Liver (tissue), 9 donors: Measurements from ENCODE around the gene DSCAML1. TPM values are rescaled to one million over a fixed set of nuclear protein-coding genes. Genes with fewer than 3 reads are reported as not detected.

Experiments
- DNase-seq: peaks from one replicate; pipeline ENCODE4 v3.0.0-alpha.2; 2017; ENCODE audit warnings: low spot score
- H3K27ac ChIP-seq, 2 donors: one replicate each; pipeline ENCODE4 v1.7.0; 2013; ENCODE audit warnings: inconsistent platforms in 2 of 2, low read length in 2 of 2, control low read depth in 1 of 2, low read depth in 1 of 2, mild to moderate bottlenecking in 1 of 2
- H3K27me3 ChIP-seq, 4 donors: one replicate each; pipeline versions ENCODE4 v1.6.1 to v1.7.0; 2013; ENCODE audit warnings: low read length in 3 of 4, inconsistent platforms in 1 of 4, mild to moderate bottlenecking in 1 of 4, moderate library complexity in 1 of 4; ENCODE audit not compliant: control insufficient read depth in 4 of 4, insufficient read depth in 4 of 4
- H3K36me3 ChIP-seq, 4 donors: one replicate each; pipeline versions ENCODE4 v1.6.1 to v1.7.0; 2013; ENCODE audit warnings: low read length in 3 of 4, mild to moderate bottlenecking in 3 of 4, low read depth in 1 of 4, moderate library complexity in 1 of 4; ENCODE audit not compliant: control insufficient read depth in 4 of 4, insufficient read depth in 3 of 4
- H3K4me1 ChIP-seq, 4 donors: one replicate each; pipeline versions ENCODE4 v1.6.1 to v1.7.0; 2013; ENCODE audit warnings: low read length in 3 of 4, mild to moderate bottlenecking in 3 of 4, moderate library complexity in 1 of 4; ENCODE audit not compliant: control insufficient read depth in 4 of 4, insufficient read depth in 4 of 4
- H3K4me3 ChIP-seq, 3 donors: one replicate each; pipeline versions ENCODE4 v1.6.1 to v1.7.0; 2013; ENCODE audit warnings: low read length in 3 of 3, control low read depth in 1 of 3, low read depth in 1 of 3, mild to moderate bottlenecking in 1 of 3
- H3K9ac ChIP-seq, 2 donors: one replicate each; pipeline ENCODE4 v1.7.0; 2013; ENCODE audit warnings: low read length in 2 of 2, mild to moderate bottlenecking in 2 of 2, moderate library complexity in 2 of 2, control low read depth in 1 of 2, low read depth in 1 of 2
- H3K9me3 ChIP-seq, 4 donors: one replicate each; pipeline versions ENCODE4 v1.6.1 to v1.7.0; 2013; ENCODE audit warnings: low read length in 3 of 4; ENCODE audit not compliant: control insufficient read depth in 4 of 4
- ATF3 ChIP-seq: IDR thresholded peaks from 2 replicates; pipeline ENCODE4 v1.6.1; 2016; ENCODE audit warnings: antibody characterized with exemption
- EGR1 ChIP-seq, 2 donors: IDR thresholded peaks; 2 replicates each; pipeline ENCODE4 v1.6.1; 2016 to 2018; ENCODE audit warnings: antibody characterized with exemption in 2 of 2, low read depth in 2 of 2
- FOXA1 ChIP-seq: IDR thresholded peaks from 2 replicates; pipeline ENCODE4 v1.6.1; 2016; ENCODE audit warnings: antibody characterized with exemption
- FOXA2 ChIP-seq: IDR thresholded peaks from 2 replicates; pipeline ENCODE4 v1.6.1; 2016; ENCODE audit warnings: antibody characterized with exemption
- GABPA ChIP-seq, 2 donors: IDR thresholded peaks in 1 of 2; conservative IDR thresholded peaks in 1 of 2; 2 replicates each; pipeline ENCODE4 v1.6.1; 2016; ENCODE audit warnings: antibody characterized with exemption in 2 of 2, mild to moderate bottlenecking in 1 of 2, moderate library complexity in 1 of 2
- HNF4A ChIP-seq, 2 donors: conservative IDR thresholded peaks; 2 replicates each; pipeline ENCODE4 v1.6.1; 2016; ENCODE audit warnings: antibody characterized with exemption in 2 of 2, mild to moderate bottlenecking in 2 of 2
- JUND ChIP-seq, 2 donors: IDR thresholded peaks; 2 replicates each; pipeline ENCODE4 v1.6.1; 2016; ENCODE audit warnings: antibody characterized with exemption in 2 of 2
- MAX ChIP-seq: IDR thresholded peaks from 2 replicates; pipeline ENCODE4 v1.6.1; 2016; ENCODE audit warnings: antibody characterized with exemption
- NR2F2 ChIP-seq: IDR thresholded peaks from 2 replicates; pipeline ENCODE4 v1.6.1; 2016; ENCODE audit warnings: antibody characterized with exemption
- RAD21 ChIP-seq, 2 donors: IDR thresholded peaks; 2 replicates each; pipeline ENCODE4 v1.6.1; 2016; ENCODE audit warnings: antibody characterized with exemption in 2 of 2, mild to moderate bottlenecking in 2 of 2
- REST ChIP-seq: IDR thresholded peaks from 2 replicates; pipeline ENCODE4 v1.6.1; 2016; ENCODE audit warnings: antibody characterized with exemption, mild to moderate bottlenecking
- RXRA ChIP-seq, 2 donors: IDR thresholded peaks; 2 replicates each; pipeline ENCODE4 v1.6.1; 2017 to 2018; ENCODE audit warnings: antibody characterized with exemption in 2 of 2, mild to moderate bottlenecking in 1 of 2
- SP1 ChIP-seq: IDR thresholded peaks from 2 replicates; pipeline ENCODE4 v1.6.1; 2018; ENCODE audit warnings: antibody characterized with exemption, mild to moderate bottlenecking
- YY1 ChIP-seq: IDR thresholded peaks from 2 replicates; pipeline ENCODE4 v1.6.1; 2016; ENCODE audit warnings: antibody characterized with exemption, mild to moderate bottlenecking
- ZBTB33 ChIP-seq: IDR thresholded peaks from 2 replicates; pipeline ENCODE4 v1.6.1; 2016; ENCODE audit warnings: antibody characterized with exemption
- WGBS: extraction: QIAGEN DNeasy Blood & Tissue Kit; methylation state at CpG from one replicate; pipeline ENCODE4 v1.1.7; 2013; 5-methylcytosine and 5-hydroxymethylcytosine counted together
- polyA plus RNA-seq, 2 donors: library from polyadenylated mRNA; stranded (reverse) in 1 of 2; unstranded in 1 of 2; fragments of 200-250 nt in 1 of 2; fragments of >200 nt in 1 of 2; fragmentation: Nextera tagmentation in 1 of 2; extraction: Ambion mirVana in 1 of 2; gene quantifications; one replicate each; pipeline versions ENCODE4 v1.2.1 to v1.2.3, GENCODE V29; 2013 to 2015
- total RNA-seq, 2 donors: library from RNA; depleted of rRNA; stranded (reverse); fragments of >200 nt; gene quantifications; one replicate each; pipeline ENCODE4 v1.2.3, GENCODE V29; 2014
- donor health status: healthy.
- donor health status: healthy.
- donor health status: healthy.
- donor health status: healthy.
- donor health status: healthy.

DSCAML1 gene
- total and polyA plus RNA-seq, 4 donors: 0.07 to 0.42 (median 0.20) TPM

- no peaks in the 10 kb centered on the region for H3K9me3 ChIP-seq
- H3K9ac ChIP-seq: no peak overlapping the region
- no peak overlapping the region for H3K27ac ChIP-seq
- 87% methylated on average over 7 of the region's 7 CpGs for WGBS
- H3K4me3 ChIP-seq: no peak overlapping the region
- no peak for DNase-seq
- no peaks in the 10 kb centered on the region for H3K27me3 ChIP-seq
- peaks cover 0 to 4% (median 0%) of the 10 kb centered on the region in 4 donors for H3K4me1 ChIP-seq
- no peak for TF ChIP-seq HNF4A (conservative IDR thresholded peaks at IDR 0.05)
- no peak for TF ChIP-seq YY1
- TF ChIP-seq JUND (IDR thresholded peaks at IDR 0.05): no peak
- TF ChIP-seq ATF3: no peak
- TF ChIP-seq GABPA (IDR thresholded peaks at IDR 0.05 in 1 of 2, conservative IDR thresholded peaks at IDR 0.05 in 1 of 2): no peak
- no peak for TF ChIP-seq NR2F2
- TF ChIP-seq RAD21 (IDR thresholded peaks at IDR 0.05): no peak
- no peak for TF ChIP-seq FOXA1
- TF ChIP-seq SP1: no peak
- no peak for TF ChIP-seq REST
- TF ChIP-seq RXRA (IDR thresholded peaks at IDR 0.05): no peak
- H3K36me3 ChIP-seq: no peaks in the 10 kb centered on the region
Measured at GRCh38 chr11:117421476-117421875, 375.5 kb downstream of the DSCAML1 start.

GRCh38 chr11:117421041-117421440 is 376.0 kb downstream of the DSCAML1 start:
- H3K27me3 ChIP-seq: no peaks in the 10 kb centered on the region
- H3K4me1 ChIP-seq: no peaks in the 10 kb centered on the region
- H3K36me3 ChIP-seq: no peaks in the 10 kb centered on the region
- DNase-seq: no peak
- no peak overlapping the region for H3K27ac ChIP-seq
- H3K9ac ChIP-seq: no peak overlapping the region
- H3K4me3 ChIP-seq: no peak overlapping the region
- H3K9me3 ChIP-seq: no peaks in the 10 kb centered on the region
- no peak for TF ChIP-seq MAX
- TF ChIP-seq EGR1 (IDR thresholded peaks at IDR 0.05; ENCODE audit: low read depth in 2 of 2): no peak
- no peak for TF ChIP-seq FOXA2
- no peak for TF ChIP-seq ZBTB33
- WGBS: 87% methylated on average over 13 of the region's 13 CpGs
